Stimulated activated CD4-positive, alpha-beta T cell treated with anti-CD3 and anti-CD28 coated beads, Interleukin-4, amount 100 ng/mL, for 1 hour (primary cell): ENCODE results near the gene EEF1AKMT1.
"Not testable (repeated sequence)": the region's sequence is repeated elsewhere in the genome, so short reads cannot be mapped to it uniquely, and the experiment has no call there.

ENCODE experiments used
- DNase-seq: peaks from one replicate; pipeline ENCODE4 v3.0.0-alpha.2; 2020

The EEF1AKMT1 gene

GRCh38 chr13:20689291-20689690 lies 84.5 kb downstream of the EEF1AKMT1 start:
- no peak for DNase-seq

GRCh38 chr13:20686863-20687579 lies 86.7 kb downstream of the EEF1AKMT1 start:
- no peak for DNase-seq

GRCh38 chr13:20686167-20686566 lies 87.6 kb downstream of the EEF1AKMT1 start:
- no peak for DNase-seq

- no peak for DNase-seq
These were observed 88.7 kb downstream of the EEF1AKMT1 start for GRCh38 chr13:20685092-20685491.

- DNase-seq = no peak
These were observed 89.2 kb downstream of the EEF1AKMT1 start for GRCh38 chr13:20684546-20684945.

GRCh38 chr13:20684041-20684440 lies 89.7 kb downstream of the EEF1AKMT1 start:
- no peak for DNase-seq

- no peak for DNase-seq
These were observed 91.7 kb downstream of the EEF1AKMT1 start for GRCh38 chr13:20682061-20682460.

- DNase-seq = not testable (repeated sequence)
These were observed 92.3 kb downstream of the EEF1AKMT1 start for GRCh38 chr13:20681481-20681880.

- DNase-seq = no peak
These were observed 93.2 kb downstream of the EEF1AKMT1 start for GRCh38 chr13:20680416-20681080.

GRCh38 chr13:20679879-20680278 lies 93.9 kb downstream of the EEF1AKMT1 start:
- DNase-seq = no peak
